Measurements from ENCODE around the gene TINCR. TPM values are rescaled to one million over a fixed set of nuclear protein-coding genes. Genes with fewer than 3 reads are reported as not detected.

The TINCR gene
- total and polyA plus RNA-seq, 2 of the 13 experiments (the other 11 are each of a cell fraction or from before 2014, with no cell fraction given), result 0.17 to 0.33 TPM

DNA sequence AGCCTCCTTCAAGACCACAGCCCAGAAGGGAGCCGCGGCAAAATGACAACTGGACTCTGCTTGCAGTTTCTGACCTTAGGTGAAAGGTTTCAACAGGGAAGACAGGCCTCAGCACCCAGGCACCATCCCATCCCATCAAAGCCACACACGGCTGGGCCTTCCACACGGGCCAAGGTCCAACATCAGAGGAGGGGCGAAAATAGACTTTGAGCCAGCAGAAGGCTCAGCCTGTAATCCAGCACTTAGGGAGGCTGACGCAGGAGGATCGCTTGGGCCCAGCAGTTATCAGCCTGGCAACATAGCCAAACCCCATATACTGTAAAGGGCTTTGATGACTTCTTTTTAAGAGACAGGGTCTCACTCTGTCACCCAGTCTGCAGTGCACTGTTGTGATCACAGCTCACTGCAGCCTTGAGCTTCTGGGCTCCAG lies 26.8 kb upstream of the TINCR start (continued):
- TF ChIP-seq ZNF224 (CRISPR knock-in tag; IDR thresholded peaks at IDR 0.05) (no peak), HMG20B (CRISPR knock-in tag; conservative IDR thresholded peaks at IDR 0.05) (no peak), HOXA7 (CRISPR knock-in tag; IDR thresholded peaks at IDR 0.05) (no peak), MYC (CRISPR knock-in tag; IDR thresholded peaks at IDR 0.05; ENCODE audit: borderline replicate concordance) (peak; percentile 58; the same call in 1 of the 2 replicates), AGO1 (IDR thresholded peaks at IDR 0.05; ENCODE audit: low read depth, low read length, poor library complexity, severe bottlenecking) (no peak), FOXM1 (CRISPR knock-in tag; IDR thresholded peaks at IDR 0.05) (no peak), GFI1 (CRISPR knock-in tag; IDR thresholded peaks at IDR 0.05; ENCODE audit: borderline replicate concordance) (0 out of 2 replicates have a peak, but pooled peaks have one; percentile 50), YEATS4 (CRISPR knock-in tag; IDR thresholded peaks at IDR 0.05; ENCODE audit: borderline replicate concordance) (peak; percentile 69; the same call in 1 of the 2 replicates), FIP1L1 (IDR thresholded peaks at IDR 0.05; ENCODE audit: borderline replicate concordance, insufficient read depth, low read depth, low read length) (no peak), ZNF3 (CRISPR knock-in tag; IDR thresholded peaks at IDR 0.05) (no peak), ZBTB21 (CRISPR knock-in tag; IDR thresholded peaks at IDR 0.05) (no peak), FOXA1 (IDR thresholded peaks at IDR 0.05) (no peak), FOXA1 (CRISPR knock-in tag; IDR thresholded peaks at IDR 0.05) (no peak), TEAD3 (CRISPR knock-in tag; optimal IDR thresholded peaks at IDR 0.05; ENCODE audit: borderline replicate concordance) (peak; percentile 66), TBX2 (CRISPR knock-in tag; IDR thresholded peaks at IDR 0.05; ENCODE audit: borderline replicate concordance) (peak; percentile 56; the same call in 1 of the 2 replicates), NR1H2 (CRISPR knock-in tag; IDR thresholded peaks at IDR 0.05; ENCODE audit: borderline replicate concordance, low read depth) (no peak)
- TF ChIP-seq, protein P1, sequence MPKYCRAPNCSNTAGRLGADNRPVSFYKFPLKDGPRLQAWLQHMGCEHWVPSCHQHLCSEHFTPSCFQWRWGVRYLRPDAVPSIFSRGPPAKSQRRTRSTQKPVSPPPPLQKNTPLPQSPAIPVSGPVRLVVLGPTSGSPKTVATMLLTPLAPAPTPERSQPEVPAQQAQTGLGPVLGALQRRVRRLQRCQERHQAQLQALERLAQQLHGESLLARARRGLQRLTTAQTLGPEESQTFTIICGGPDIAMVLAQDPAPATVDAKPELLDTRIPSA (CRISPR knock-in tag; IDR thresholded peaks at IDR 0.05; ENCODE audit: borderline replicate concordance), result no peak
- TF ChIP-seq, protein P2, sequence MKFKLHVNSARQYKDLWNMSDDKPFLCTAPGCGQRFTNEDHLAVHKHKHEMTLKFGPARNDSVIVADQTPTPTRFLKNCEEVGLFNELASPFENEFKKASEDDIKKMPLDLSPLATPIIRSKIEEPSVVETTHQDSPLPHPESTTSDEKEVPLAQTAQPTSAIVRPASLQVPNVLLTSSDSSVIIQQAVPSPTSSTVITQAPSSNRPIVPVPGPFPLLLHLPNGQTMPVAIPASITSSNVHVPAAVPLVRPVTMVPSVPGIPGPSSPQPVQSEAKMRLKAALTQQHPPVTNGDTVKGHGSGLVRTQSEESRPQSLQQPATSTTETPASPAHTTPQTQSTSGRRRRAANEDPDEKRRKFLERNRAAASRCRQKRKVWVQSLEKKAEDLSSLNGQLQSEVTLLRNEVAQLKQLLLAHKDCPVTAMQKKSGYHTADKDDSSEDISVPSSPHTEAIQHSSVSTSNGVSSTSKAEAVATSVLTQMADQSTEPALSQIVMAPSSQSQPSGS (CRISPR knock-in tag; IDR thresholded peaks at IDR 0.05), result peak; percentile 63; the same call in 1 of the 2 replicates
- TF ChIP-seq, protein P3, sequence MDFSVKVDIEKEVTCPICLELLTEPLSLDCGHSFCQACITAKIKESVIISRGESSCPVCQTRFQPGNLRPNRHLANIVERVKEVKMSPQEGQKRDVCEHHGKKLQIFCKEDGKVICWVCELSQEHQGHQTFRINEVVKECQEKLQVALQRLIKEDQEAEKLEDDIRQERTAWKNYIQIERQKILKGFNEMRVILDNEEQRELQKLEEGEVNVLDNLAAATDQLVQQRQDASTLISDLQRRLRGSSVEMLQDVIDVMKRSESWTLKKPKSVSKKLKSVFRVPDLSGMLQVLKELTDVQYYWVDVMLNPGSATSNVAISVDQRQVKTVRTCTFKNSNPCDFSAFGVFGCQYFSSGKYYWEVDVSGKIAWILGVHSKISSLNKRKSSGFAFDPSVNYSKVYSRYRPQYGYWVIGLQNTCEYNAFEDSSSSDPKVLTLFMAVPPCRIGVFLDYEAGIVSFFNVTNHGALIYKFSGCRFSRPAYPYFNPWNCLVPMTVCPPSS (IDR thresholded peaks at IDR 0.05), result no peak
- TF ChIP-seq, protein P4, sequence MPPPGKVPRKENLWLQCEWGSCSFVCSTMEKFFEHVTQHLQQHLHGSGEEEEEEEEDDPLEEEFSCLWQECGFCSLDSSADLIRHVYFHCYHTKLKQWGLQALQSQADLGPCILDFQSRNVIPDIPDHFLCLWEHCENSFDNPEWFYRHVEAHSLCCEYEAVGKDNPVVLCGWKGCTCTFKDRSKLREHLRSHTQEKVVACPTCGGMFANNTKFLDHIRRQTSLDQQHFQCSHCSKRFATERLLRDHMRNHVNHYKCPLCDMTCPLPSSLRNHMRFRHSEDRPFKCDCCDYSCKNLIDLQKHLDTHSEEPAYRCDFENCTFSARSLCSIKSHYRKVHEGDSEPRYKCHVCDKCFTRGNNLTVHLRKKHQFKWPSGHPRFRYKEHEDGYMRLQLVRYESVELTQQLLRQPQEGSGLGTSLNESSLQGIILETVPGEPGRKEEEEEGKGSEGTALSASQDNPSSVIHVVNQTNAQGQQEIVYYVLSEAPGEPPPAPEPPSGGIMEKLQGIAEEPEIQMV (CRISPR knock-in tag; IDR thresholded peaks at IDR 0.05; ENCODE audit: low read depth), result 0 out of 2 replicates have a peak, but pooled peaks have one; percentile 48
- TF ChIP-seq, protein P5, sequence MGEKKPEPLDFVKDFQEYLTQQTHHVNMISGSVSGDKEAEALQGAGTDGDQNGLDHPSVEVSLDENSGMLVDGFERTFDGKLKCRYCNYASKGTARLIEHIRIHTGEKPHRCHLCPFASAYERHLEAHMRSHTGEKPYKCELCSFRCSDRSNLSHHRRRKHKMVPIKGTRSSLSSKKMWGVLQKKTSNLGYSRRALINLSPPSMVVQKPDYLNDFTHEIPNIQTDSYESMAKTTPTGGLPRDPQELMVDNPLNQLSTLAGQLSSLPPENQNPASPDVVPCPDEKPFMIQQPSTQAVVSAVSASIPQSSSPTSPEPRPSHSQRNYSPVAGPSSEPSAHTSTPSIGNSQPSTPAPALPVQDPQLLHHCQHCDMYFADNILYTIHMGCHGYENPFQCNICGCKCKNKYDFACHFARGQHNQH (CRISPR knock-in tag; IDR thresholded peaks at IDR 0.05), result peak; percentile 69; the same call in 1 of the 2 replicates

Data from HepG2 (cell line).